ENCODE measurements around the gene CARS2. TPM values are rescaled to one million over a fixed set of nuclear protein-coding genes. Genes with fewer than 3 reads are reported as not detected.

The CARS2 gene
- total RNA-seq, 1 experiment from 2014 or later: 52.9 TPM

DNA sequence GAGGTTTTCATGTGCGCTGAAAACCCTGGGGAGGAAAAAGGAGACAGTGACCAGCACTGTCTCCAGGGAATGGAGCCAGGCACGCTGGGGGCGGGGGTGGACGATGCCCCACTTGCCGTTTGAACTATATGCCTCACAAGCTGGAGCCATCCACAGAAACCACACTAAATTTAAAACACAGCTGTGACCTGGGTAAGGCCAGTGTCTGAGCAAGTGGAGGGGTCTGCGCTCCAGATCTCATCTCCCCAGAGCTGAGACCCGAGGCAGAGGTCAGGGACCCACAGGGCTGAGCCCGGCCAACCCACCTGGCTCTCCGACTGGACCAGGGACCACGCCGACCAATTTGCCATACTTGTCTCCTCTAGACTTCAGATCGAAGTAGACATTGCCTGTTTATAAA lies 23.2 kb downstream of the CARS2 start (continued):
- TF ChIP-seq, protein P1, sequence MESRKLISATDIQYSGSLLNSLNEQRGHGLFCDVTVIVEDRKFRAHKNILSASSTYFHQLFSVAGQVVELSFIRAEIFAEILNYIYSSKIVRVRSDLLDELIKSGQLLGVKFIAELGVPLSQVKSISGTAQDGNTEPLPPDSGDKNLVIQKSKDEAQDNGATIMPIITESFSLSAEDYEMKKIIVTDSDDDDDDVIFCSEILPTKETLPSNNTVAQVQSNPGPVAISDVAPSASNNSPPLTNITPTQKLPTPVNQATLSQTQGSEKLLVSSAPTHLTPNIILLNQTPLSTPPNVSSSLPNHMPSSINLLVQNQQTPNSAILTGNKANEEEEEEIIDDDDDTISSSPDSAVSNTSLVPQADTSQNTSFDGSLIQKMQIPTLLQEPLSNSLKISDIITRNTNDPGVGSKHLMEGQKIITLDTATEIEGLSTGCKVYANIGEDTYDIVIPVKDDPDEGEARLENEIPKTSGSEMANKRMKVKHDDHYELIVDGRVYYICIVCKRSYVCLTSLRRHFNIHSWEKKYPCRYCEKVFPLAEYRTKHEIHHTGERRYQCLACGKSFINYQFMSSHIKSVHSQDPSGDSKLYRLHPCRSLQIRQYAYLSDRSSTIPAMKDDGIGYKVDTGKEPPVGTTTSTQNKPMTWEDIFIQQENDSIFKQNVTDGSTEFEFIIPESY (IDR thresholded peaks at IDR 0.05; ENCODE audit: extremely low read depth, insufficient replicate concordance, low read length): no peak
- no peak for TF ChIP-seq SIN3A (IDR thresholded peaks at IDR 0.05; ENCODE audit: low read depth)
- TF ChIP-seq CBX3 (IDR thresholded peaks at IDR 0.05; ENCODE audit: low read depth): no peak
- no peak for TF ChIP-seq ELF1 (IDR thresholded peaks at IDR 0.05; ENCODE audit: borderline replicate concordance, low read depth)
- TF ChIP-seq ZFX (IDR thresholded peaks at IDR 0.05): no peak
- TF ChIP-seq POLR2A (IDR thresholded peaks at IDR 0.05; ENCODE audit: borderline replicate concordance, extremely low read depth, insufficient read depth, insufficient read length): no peak
- TF ChIP-seq, protein P2, sequence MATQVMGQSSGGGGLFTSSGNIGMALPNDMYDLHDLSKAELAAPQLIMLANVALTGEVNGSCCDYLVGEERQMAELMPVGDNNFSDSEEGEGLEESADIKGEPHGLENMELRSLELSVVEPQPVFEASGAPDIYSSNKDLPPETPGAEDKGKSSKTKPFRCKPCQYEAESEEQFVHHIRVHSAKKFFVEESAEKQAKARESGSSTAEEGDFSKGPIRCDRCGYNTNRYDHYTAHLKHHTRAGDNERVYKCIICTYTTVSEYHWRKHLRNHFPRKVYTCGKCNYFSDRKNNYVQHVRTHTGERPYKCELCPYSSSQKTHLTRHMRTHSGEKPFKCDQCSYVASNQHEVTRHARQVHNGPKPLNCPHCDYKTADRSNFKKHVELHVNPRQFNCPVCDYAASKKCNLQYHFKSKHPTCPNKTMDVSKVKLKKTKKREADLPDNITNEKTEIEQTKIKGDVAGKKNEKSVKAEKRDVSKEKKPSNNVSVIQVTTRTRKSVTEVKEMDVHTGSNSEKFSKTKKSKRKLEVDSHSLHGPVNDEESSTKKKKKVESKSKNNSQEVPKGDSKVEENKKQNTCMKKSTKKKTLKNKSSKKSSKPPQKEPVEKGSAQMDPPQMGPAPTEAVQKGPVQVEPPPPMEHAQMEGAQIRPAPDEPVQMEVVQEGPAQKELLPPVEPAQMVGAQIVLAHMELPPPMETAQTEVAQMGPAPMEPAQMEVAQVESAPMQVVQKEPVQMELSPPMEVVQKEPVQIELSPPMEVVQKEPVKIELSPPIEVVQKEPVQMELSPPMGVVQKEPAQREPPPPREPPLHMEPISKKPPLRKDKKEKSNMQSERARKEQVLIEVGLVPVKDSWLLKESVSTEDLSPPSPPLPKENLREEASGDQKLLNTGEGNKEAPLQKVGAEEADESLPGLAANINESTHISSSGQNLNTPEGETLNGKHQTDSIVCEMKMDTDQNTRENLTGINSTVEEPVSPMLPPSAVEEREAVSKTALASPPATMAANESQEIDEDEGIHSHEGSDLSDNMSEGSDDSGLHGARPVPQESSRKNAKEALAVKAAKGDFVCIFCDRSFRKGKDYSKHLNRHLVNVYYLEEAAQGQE (IDR thresholded peaks at IDR 0.05; ENCODE audit: low read depth): no peak
- TF ChIP-seq, protein P3, sequence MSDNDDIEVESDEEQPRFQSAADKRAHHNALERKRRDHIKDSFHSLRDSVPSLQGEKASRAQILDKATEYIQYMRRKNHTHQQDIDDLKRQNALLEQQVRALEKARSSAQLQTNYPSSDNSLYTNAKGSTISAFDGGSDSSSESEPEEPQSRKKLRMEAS (IDR thresholded peaks at IDR 0.05): no peak

Data from HCT116 (cell line).